HG03432 (cell line): Measurements from ENCODE around the gene GTSE1.

Source experiments
- ATAC-seq: cut with Tn5 transposase; IDR thresholded peaks from one replicate; pipeline ENCODE4 v1.9.1; 2021; ENCODE audit warnings: mild to moderate bottlenecking, moderate library complexity; ENCODE audit not compliant: unreplicated experiment

Gene GTSE1

GRCh38 chr22:46326066-46326680, 29.5 kb downstream of the GTSE1 start:
- no peak for ATAC-seq

- no peak for ATAC-seq
Observed at GRCh38 chr22:46327691-46328465, 31.2 kb downstream of the GTSE1 start.

- no peak for ATAC-seq
Observed at GRCh38 chr22:46328797-46329196, 32.1 kb downstream of the GTSE1 start.

GRCh38 chr22:46329616-46330015, 32.9 kb downstream of the GTSE1 start:
- ATAC-seq = no peak

GRCh38 chr22:46330426-46330825, 33.8 kb downstream of the GTSE1 start:
- no peak for ATAC-seq

GRCh38 chr22:46331496-46331895, 34.8 kb downstream of the GTSE1 start:
- ATAC-seq = no peak

- ATAC-seq = peak; percentile 82
Observed at GRCh38 chr22:46335201-46336118, 38.8 kb downstream of the GTSE1 start, which contains the start of gene TRMU. Gene TRMU (plus strand): TSS chr22:46335714. CDS start chr22:46335765, 51 bp downstream.

GRCh38 chr22:46336119-46337078, 39.7 kb downstream of the GTSE1 start:
- ATAC-seq = peak; percentile 6

- ATAC-seq = no peak
Observed at GRCh38 chr22:46337870-46338269, 41.2 kb downstream of the GTSE1 start.

- ATAC-seq = no peak
Observed at GRCh38 chr22:46338636-46339035, 42.0 kb downstream of the GTSE1 start.

GRCh38 chr22:46339956-46340355, 43.3 kb downstream of the GTSE1 start:
- no peak for ATAC-seq

- no peak for ATAC-seq
Observed at GRCh38 chr22:46340676-46341075, 44.0 kb downstream of the GTSE1 start.

GRCh38 chr22:46346680-46347405, 50.2 kb downstream of the GTSE1 start:
- no peak for ATAC-seq

- ATAC-seq = no peak
Observed at GRCh38 chr22:46347646-46348045, 51.0 kb downstream of the GTSE1 start.

GRCh38 chr22:46348099-46348695, 51.5 kb downstream of the GTSE1 start:
- no peak for ATAC-seq

- no peak for ATAC-seq
Observed at GRCh38 chr22:46349238-46349637, 52.6 kb downstream of the GTSE1 start.

- ATAC-seq = no peak
Observed at GRCh38 chr22:46349681-46350080, 53.0 kb downstream of the GTSE1 start.

GRCh38 chr22:46350121-46350520, 53.5 kb downstream of the GTSE1 start:
- ATAC-seq = no peak

- ATAC-seq = no peak
Observed at GRCh38 chr22:46350646-46351045, 54.0 kb downstream of the GTSE1 start.
